HuH-7 (cell line): ENCODE data around the gene FBXL20.
"Not testable (repeated sequence)": the region's sequence is repeated elsewhere in the genome, so short reads cannot be mapped to it uniquely, and the experiment has no call there.

Experiments used
- DNase-seq: peaks from one replicate; pipeline ENCODE4 v3.0.0; 2011; ENCODE audit warnings: low spot score

Gene FBXL20

DNA sequence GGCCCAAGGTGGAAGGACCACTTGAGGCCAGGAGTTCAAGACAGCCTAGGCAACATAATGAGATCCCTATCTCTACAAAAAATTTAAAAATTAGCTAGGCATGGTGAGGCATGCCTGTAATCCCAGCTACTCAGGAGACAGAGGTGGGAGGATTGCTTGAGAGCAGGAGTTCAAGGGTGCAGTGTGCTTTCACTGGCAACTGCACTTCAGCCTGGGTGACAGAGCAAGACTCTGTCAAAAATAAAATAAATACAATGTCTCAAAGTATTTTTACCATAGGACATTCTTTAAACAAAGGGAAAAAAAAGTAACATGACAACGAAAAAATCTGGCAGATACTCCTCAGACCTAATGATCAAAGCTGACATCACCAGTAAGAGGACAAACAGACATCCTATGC, 72.6 kb downstream of the FBXL20 start:
- no peak for DNase-seq

DNA sequence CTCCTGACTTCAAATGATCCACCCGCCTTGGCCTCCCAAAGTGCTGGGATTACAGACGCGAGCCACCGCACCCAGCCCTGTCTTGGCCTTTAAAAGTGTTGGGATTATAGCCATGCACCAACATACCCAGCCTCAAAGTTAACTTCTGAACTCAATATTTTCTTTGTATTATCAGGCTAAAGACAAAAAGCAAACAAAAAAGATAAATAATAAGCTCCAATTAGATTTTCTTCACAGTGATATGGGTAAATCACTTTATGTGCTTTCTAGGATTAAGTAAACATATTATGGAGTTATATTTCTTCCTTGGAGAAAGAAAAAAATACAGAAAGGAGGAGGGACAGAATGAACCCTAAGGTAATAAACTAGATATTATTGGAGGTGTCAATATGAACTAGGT, 74.3 kb downstream of the FBXL20 start:
- no peak for DNase-seq

DNA sequence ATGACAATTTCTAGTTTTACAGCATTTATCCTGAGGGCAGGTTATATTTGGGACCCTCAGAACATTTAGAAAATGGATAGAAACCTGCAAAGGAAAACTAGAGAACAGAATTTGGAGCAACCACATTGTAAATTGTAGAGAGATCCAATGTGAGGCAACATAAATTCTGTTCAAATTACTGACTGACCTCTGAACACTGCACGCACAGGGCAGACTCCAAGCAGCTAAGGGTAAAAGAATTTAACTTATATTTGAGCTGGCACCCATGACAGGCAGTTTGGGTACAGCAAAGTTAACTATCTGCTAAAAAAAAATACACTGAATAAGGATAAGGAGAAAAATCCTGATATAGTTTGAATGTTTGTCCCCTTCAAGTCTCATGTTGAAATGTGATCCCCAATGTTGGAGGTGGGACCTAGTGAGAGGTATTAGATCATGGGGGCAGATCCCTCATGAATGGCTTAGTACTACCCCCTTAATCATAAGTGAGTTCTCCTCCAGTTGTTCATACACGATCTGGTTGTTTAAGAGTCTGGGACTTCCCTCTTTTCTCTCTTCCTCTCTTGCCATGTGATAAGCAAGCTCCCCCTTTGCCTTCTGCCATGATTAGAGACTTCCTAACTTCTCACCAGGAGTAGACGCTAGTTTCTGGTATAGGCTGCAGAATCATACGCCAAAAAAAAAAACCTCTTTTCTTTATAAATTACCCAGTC, 75.7 kb downstream of the FBXL20 start:
- DNase-seq: no peak

DNA sequence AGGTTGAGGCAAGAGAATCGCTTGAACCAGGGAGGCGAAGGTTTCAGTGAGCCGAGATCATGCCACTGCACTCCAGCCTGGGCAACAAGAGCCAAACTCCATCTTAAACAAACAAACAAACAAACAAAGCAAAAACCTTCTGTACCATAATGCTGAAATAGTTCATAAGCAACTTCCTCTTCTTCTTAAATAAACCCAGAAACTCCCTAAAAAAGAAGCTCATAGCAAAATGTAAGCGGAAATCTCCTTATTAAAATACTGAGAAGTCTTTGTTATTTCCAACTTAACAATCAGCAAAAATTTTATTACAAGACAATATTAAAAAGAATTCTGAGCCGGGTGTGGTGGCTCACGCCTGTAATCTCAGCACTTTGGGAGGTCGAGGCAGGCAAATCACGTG, 82.8 kb downstream of the FBXL20 start:
- no peak for DNase-seq

DNA sequence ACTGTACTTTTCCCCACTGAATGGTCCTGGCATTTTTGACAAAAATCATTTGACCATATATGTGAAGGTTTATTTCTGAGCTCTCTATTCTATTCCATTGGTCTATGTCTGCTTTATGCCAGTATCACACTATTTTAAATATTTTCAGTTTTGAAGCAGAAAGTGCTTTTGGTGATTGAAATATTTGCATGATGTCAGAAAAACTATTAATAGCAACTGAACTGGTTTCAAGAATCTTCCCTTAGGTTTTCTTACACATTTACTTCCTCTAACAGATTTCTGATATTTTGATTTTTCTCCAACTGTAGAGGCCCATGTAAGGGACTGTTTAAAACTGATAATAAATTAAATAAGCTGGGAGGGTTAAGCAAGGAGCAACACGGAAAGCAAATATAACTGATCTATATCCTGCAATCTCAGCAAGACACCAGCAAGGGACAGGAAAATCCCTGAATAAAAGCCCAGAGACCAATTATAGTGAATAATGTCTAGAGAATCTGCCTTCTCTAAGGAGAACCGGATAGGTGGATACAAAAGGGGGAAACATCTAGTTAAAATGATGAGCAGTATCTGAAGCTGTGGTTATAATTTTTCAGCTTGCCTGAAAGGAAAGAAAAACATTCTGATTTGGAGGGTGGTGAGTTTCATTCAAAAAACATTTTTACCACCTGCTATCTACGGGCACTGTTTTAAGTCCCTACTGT, 94.8 kb downstream of the FBXL20 start:
- no peak for DNase-seq

DNA sequence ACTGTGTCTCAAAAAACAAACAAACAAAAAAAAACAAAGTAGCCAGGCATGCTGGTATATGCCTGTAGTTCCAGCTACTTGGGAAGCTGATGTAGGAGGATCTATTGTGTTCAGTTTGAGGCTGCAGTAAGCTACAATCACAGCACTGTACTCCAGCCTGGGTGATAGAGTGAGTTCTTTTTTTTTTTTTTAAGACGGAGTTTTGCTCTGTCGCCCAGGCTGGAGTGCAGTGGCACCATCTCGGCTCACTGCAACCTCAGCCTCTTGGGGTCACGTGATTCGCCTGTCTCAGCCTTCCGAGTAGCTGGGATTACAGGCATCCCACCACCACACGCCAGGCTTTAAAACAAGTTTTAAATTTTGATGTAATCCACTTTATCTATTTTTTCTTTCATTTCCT, 95.4 kb downstream of the FBXL20 start:
- DNase-seq: no peak

DNA sequence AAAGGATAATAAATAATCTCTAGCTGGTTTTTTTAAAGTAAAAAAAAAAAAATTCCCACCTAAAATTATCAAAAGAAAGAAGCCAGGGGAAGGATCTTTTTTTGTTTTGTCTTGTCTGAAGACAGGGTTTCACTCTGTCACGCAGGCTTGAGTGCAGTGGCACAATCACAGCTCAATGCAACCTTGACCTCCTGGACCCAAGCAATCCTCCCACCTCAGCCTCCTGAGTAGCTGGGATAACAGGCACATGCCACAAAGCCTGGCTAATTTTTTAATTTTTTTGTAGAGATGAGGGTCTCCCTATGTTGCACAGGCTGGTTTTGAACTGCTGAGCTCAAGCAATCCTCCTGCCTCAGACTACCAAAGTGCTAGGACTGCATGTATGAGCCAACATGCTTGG, 97.2 kb downstream of the FBXL20 start:
- DNase-seq: no peak

DNA sequence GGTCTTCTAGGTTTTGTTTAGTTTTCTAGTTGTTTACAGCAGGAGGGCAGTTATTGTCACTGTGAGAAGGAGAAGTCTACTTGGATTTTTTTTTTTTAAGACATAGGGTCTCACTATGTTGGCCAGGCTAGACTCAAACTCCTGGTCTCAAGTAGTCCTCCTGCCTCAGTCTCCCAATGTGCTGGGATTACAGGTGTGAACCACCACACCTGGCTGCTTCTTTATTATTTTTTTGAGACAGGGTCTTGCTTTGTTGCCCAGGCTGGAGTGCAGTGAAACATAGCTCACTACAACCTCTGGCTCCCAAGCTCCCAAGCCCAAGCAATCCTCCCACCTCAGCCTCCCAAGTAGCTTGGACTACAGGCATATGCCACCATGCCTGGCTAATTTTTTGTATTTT, 107.4 kb downstream of the FBXL20 start:
- DNase-seq: no peak

DNA sequence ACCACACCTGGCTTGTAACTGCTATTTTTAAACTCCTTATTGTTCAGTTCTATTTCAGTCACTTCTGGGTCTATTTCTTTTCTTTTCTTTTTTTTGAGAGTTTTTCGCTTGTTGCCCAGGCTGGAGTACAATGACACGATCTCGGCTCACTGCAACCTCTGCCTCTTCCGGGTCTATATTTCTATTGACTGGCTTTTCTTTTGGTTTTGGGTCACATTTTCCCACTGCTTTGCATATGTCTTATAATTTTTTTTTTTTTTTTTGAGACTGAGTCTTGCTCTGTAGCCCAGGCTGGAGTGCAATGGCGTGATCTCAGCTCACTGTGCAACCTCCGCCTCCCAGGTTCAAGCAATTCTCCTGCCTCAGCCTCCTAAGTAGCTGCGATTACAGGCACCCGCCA, 108.9 kb downstream of the FBXL20 start:
- not testable (repeated sequence) for DNase-seq

DNA sequence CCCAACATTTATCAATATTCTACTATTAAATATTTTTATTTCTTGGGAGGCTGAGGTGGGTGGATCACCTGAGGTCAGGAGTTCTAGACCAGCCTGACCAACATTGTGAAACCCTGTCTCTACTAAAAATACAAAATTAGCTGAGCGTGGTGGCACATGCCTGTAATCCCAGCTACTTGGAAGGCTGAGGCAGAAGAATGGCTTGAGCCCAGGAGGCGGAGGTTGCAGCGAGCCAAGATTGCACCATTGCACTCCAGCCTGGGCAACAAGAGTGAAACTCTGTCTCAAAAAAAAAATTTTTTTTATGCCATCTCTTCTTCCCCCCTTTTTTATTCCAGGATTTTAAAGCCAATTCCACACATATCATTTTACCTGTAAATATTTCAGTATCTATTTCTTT, 114.9 kb downstream of the FBXL20 start:
- not testable (repeated sequence) for DNase-seq

DNA sequence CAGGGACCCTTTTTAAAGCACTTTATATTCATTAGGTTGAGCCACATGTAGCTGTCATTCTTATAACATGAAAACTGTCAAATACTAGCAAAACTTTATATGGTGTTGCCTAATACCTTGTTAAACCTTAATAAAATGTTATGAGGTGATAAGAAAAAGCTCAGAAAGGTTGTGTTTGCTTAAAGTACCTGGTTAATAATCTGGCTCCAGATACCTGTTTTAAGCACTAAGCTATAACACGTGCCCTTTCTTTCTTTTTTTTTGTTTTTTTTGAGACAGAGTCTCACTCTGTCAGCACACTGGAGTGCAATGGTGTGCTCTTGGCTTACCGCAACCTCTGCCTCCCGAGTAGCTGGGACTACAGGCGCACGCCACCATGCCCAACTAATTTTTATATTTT, 116.7 kb downstream of the FBXL20 start:
- no peak for DNase-seq

DNA sequence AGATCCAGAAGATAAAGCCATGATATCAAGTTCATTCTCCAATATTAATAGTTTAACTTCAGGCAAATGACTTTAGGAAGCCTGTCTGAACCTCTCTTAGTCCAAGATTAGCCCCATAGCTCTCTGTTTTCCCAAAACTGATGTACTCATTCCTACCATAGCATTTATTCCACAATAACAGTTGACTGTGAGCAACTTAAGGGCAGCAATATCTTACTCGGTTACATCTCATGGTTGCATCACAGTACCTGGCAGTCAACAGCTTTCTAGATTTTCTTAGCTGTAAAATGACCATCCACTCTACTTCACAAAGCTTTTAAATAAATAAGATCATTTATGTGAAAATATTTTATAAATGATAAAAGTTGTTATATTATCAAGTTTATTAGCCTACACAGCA, 117.5 kb downstream of the FBXL20 start:
- DNase-seq: no peak

DNA sequence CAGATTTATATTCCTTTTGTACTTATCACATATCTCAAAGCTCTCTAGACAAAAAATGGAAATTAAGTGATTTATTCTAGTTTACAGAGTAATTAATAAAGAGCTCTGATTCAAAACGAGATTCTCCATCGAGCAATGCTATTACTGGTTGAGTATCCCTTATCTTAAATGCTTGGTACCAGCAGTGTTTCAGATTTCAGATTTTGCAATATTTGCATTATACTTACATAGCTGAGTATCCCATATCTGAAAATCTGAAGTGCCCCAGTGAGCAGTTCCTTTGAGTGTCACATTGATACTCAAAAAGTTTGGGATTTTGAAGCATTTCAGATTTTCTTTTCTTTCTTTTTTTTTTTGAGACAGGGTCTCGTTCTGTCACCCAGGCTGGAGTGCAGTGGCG, 118.3 kb downstream of the FBXL20 start:
- no peak for DNase-seq

DNA sequence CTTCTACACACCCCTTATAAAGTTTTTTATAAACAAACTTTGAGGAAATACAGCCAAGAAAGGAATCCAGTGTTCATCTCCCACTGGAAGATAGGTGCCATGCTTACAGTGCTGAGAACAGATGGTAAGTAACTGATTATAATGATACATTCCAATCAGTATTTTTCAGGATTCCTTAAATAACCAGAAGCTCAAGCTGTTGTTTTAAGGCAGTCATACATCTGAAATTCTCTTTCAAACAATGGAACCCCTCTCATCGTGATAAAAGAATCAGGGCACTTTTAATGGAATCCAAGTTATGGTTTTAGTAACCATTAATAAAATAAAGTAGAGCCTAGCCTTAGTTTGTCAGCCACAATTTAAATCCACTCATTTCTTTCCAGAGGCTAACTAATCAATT, 119.6 kb downstream of the FBXL20 start:
- DNase-seq: no peak

DNA sequence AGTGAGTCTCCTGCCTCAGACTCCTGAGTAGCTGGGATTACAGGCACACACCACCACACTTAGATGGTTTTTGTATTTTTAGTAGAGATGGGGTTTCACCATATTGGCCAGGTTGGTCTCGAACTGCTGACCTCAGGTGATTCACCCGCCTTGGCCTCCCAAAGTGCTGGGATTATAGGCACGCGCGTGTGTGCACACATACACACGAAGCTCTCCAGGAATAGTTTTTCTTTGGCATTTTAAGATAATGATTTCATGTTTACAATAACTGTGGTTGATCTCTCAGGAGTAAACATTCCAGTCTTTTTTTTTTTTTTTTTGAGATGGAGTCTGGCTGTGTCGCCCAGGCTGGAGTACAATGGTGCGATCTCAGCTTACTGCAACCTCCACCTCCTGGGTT, 123.2 kb downstream of the FBXL20 start:
- DNase-seq: not testable (repeated sequence)

DNA sequence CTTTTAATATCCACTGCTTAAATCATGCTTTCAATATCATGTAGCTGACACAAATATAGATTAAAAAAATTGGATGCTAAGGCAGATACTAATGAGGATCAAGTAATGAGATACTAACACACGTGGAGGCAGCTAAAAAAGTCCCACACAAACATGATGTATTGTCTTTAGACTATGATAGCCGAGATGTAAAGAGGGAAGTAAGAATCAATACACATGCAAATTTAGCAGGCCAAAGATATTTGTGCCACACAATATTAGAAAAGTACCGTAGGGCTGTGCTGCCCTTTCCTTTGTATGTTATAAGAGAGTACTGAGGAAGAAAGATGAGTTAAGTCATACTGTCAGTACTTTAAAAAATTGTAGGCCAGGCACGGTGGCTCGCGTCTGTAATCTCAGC, 124.3 kb downstream of the FBXL20 start:
- DNase-seq: no peak

DNA sequence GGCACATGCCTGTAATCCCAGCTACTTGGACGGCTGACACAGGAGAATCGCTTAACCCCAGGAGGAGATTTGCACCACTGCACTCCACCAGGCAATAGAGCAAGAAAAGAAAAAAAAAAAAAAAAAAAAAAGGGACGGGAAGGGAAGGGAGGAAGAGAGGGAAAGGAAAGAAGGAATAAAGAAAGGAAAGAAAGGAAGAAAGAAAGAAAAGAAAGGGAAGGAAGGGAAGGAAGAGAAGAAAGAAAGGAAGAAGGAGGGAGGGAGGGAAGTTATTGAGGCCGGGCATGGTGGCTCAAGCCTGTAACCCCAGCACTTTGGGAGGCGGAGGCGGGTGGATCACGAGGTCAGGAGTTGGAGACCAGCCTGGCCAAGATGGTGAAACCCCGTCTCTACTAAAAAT, 125.3 kb downstream of the FBXL20 start:
- DNase-seq: no peak

DNA sequence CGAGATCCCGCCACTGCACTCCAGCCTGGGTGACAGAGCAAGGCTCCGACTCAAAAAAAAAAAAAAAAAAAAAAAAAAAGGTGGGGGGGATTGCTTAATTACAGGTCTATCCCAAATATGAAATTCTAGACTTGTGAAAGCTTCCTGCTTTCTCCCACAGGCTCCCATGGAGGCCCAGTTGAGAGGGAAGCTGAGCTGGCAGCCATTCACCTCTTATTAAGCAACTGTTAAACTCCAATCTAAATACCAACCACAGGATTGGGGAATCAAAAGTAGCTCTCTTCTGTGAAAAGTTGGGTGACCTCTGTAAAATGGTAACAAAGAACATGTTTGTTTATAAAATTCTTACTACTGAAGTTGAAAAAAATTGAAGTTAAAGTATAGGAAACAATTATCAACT, 129.9 kb downstream of the FBXL20 start:
- DNase-seq: no peak

DNA sequence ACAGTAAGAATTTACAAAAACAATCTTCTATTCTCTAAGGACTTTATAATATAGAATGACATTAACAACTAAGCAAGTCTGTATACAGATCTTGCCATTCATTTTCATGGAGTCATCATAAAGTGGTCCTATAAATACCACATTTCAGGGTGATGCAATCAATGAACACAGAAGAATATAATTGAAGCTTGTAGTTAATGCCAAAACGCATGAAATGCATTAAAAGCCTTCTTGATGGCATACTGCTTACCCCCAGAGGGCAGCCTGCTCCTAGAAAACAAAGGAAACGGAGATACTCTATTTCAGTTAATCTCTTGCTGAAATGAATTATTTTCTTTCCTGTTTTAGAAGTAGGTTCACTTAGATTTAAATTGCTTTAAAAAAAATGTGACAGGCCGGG, 130.5 kb downstream of the FBXL20 start:
- no peak for DNase-seq

DNA sequence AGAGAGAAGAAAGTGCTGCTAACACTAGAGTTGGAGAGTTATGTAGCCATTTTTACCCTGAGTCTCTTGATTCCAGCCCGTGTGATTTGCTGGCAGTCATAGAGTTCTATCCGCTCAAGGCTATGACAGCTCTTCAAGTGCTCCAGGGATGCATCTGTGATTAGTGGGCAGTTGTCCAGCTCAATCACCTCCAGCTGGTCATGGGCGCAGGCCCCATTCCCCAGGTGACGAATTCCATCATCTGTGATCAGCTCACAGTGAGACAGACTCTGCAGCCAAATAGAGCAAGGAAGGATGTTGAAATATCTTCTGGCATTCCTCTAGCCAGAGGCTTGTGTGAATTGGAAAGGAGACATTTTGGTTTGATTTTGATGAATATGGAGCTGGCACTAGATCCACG, 137.3 kb downstream of the FBXL20 start:
- no peak for DNase-seq

DNA sequence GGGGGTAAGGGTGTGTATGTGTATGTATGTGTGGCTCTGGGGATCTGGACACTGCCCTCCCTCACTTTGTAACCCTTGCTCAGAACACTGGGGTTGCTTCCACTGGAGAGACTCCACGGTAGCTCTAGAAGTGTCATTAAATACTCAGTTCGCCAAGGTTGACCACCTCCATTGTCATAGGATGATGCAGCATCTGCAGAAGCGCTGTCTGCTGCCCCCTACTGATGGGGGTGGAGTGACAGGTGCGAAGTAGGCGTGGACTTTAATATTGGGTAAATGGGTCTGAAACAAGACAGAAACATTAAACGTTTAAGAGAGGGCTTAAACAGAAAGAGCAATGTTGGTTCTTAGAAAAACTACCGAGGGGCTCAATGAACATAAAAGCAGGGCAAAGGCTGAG, 140.1 kb downstream of the FBXL20 start:
- no peak for DNase-seq

DNA sequence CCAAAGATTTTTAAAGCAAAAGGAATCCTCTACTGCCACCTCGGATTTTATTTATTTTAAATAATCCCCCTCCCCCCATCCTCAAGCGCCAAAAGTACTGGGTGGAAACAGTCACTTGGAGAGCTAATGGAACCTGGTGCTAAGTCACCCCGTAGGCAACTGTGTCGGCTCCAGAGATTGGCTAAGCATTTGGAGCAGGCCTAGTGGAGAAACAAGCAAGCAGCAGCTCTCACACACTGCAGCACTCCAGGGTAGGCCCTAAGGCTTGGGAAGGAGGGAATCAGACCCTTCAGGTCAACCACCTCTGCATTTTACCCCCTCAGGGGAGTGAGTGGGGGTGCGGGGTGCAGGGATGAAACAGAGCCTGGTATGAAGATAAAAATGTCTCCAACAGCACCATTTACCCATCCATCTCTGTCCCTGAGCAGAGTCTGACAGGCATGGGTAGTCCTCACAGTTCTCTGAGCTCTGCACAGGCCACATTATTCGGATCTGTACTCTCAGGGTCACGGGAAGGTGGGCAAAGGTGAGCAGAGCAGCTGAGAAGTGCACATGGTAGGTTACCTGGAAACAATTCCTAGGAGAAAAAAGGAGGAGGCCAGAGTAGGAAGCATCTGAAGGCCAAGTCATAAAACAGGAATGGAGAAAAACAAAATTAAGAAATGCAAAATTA, 148.5 kb downstream of the FBXL20 start:
- DNase-seq: no peak

DNA sequence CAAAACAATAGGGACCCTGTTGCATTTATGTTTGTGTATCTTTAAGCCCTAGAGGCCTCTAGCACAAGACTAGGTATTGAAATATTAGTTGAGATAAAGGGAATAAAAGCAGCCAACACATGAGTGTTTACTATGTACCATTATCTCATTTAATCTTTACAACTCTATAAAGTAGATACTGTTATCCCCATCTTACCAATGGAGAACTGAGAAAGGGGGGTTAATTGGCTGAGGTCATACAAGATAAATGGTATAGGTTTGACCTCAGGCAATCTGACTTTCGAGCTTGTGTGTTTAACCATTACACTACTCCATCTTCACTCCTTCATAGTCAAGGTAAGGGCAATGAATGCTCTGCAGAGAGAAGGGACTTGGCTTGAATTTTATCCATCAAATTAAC, 149.4 kb downstream of the FBXL20 start:
- no peak for DNase-seq

DNA sequence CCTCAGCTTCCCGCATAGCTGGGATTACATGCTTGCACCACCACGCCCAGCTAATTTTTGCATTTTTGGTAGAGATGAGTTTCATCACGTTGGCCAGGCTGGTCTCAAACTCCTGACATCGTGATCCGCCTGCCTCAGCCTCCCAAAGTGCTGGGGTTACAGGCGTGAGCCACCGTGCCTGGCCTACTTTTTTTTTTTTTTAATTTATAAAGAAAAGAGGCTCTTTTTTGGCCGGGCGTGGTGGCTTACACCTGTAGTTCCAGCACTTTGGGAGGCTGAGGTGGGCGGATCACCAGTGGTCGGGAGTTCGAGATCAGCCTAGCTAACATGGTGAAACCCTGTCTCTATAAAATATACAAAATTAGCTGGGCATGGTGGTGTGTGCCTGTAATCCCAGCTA, 151.3 kb downstream of the FBXL20 start:
- not testable (repeated sequence) for DNase-seq
